HL-60/S4 treated with phorbol 12-myristate 13-acetate at 8.2 ng/mL for 4 days and 3 days (cell line): ENCODE results near the gene PELI3.

ENCODE experiments used
- in situ Hi-C: fragments of 300-500 bp; cut with MboI; formaldehyde crosslinking; loops from 2 replicates; pipeline ENCODE4 v1.15.0; 2022; ENCODE audit warnings: low sequenced_read_pairs

Gene PELI3

DNA sequence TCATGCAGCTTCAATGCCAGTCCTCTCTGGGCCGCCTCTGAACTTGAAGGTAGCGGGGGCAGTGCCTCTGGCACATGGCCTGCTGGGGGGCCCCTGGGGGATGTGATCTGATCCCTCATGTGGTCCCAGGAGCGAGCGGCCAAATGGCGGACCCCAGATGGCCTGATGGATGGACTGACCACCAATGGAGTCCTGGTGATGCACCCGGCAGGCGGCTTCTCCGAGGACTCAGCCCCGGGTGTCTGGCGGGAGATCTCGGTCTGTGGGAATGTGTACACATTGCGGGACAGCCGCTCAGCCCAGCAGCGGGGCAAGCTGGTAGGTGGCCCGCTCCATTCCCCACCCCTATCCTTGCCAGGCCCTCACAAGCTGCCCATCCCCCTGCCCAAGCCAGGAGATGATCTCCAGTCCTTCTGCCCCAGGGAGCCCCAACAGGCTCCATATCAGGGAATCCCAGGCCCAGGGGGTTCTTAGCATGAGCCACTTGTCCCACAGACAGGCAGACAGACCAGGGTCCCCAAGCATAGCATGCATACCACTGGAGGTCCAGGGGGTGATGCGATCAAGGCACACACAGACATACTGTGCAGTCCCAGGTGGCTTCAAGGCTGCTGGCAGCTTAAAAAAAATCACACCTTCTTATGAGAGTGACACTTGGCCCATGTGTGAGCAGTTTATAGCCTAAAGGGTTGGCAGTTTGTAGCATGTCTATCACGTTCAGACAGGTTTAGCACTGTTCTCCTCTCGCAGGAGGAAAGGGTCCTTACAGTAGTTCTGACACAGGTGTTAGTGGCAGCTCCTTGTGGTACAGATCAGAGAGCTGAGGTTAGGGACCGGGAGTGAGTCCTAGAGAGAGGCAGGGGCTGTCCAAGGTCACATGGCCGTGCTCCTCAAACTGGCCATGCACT is 7.2 kb downstream of the PELI3 start:
- in situ Hi-C loops = no loop called here

DNA sequence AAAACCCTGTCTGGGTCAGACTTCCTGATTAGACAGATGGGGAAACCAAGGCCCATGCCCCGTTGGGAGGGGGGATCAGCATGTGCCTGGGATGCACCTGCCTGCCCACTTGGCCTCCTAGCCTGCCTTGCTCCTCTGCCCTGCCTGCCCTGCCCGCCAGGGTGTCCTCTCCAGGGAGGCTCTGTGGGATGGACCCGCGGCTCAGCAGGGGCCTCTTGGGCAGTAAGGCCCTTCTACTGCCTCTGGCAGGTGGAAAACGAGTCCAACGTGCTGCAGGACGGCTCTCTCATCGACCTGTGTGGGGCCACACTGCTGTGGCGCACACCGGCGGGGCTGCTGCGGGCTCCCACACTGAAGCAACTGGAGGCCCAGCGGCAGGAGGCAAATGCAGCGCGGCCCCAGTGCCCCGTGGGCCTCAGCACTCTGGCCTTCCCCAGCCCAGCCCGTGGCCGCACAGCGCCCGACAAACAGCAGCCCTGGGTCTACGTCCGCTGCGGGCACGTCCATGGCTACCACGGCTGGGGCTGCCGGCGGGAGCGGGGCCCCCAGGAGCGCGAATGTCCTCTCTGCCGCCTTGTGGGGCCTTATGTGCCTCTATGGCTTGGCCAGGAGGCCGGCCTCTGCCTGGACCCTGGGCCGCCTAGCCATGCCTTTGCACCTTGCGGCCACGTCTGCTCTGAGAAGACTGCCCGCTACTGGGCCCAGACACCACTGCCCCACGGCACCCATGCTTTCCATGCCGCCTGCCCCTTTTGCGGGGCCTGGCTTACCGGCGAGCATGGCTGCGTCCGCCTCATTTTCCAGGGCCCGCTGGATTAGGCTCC is 8.9 kb downstream of the PELI3 start:
- in situ Hi-C loops = no loop called here

DNA sequence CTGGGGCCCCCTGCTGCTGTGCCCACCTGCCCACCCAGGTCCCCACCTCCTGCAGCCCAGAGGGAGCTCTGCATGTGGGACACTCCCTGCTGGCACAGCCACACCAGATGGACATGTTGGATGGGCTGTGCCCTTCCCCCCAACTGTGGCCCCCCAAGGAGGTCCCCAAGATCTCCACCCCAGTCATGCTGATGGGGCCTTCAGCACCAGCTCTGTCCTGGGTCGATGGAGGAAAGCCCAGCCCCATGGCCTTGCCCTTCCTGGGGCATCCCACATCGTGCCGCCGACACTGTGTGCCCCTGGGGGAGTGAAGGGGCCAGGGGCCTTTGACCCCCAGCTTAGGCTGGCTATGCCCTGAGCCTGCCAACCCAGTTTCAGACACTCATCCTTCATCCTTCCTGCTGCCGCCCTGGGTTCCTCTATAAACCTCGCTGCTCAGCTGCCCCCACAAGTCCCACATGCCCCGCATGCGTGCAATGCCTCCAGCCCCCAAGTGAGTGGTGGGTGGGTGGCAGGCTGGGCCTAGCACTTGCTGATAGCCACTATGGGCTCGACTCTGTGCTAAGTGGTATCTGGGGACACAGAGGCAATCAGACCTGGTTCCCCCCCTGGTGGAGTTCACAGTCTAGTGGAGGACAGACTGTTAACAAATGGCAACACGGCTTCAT is 9.6 kb downstream of the PELI3 start:
- in situ Hi-C loops = no loop called here

DNA sequence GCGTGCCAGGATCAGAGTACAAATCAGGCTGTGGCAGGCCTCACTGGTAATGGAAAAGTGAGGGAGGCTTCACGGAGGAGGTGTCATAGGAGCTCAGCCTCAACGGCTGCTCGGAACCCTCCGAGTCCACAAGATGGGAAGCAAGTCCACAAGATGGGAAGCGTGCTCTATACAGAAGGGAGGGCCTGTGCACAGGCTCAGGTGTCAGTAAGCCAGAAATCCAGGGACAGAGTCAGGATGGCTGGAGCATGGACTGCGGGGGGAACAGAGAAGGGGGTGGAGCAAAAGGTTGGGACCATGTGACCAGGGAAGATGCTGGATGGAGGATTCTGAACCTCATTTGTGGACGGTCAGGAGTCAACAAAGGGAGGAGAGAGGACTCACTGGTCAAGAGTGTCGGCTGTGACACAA is 10.1 kb downstream of the PELI3 start:
- in situ Hi-C loops = no loop called here

DNA sequence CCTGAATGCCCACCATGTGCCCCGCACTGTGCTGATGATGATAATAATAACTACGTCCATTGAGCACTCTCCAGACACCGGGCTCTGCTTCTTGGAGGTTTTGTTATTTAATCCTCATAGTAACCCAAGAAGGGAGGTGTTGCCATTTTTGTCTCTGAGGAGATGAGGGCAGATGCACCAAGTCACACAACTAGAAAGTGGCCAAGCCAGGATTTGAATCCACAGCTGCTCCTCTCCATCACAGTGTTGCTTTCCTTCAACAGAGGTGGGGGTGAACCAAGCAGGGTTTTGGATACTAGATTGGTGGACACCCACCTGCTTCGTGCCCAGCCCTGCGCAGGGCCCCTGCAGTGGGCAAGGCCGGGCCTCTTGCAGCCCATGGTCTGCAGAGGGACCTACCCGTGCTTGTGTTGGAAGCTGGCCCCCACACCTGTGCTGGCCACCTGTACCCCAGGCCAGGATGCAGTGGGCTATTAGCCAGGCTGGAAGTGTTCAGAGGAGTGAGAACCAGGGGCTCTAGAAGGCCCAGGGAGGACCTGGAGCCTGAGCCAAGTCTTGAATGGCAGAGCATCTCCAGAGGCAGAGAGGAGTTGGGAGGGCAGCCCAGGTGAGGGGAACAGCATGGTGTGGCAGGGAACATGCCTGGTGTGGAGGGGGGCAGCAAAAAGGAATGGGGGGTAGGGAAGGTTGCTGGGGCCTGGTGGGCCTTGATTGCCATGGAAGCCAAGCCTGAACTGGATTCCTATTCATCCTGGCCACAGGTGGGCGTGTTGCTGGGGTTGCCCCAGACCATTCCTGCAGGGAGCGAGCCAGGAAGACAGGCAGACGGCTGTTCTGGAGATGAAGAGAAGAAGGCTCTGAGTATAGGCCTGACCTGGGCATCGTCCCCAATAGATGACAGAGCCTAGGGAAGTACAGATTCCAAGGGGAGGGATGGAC is 10.8 kb downstream of the PELI3 start:
- in situ Hi-C loops = no loop called here

DNA sequence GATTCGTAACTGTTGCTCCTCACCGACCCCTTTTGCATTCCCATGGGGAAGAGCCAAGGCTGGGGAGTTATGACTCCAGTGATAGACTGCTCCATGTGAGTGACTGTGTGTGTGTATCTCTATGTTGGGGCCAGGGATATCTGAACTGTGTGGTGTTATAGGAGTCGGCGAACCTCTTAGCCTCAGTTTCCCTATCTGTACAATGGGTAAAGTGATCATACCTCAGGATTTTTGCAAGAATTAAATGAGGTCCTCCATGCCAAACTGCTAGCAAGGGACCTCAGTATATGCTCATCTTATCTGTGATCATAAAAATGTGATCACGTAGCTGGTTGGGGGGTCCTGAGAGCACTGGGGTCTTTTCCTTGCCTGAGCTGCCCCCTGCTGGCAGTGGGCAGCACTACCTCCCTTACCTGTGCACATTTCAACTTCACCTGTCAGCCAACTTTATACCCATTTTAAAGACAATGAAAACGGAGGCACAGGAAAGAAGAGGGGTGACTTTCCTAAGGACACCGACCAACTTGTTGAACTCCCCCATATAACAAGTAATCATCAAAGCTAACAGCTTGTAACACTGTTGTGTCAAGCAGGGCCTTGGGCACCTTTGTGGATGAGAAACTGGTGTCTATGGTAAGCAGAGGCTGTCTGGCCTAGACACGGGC is 12.2 kb downstream of the PELI3 start:
- in situ Hi-C loops = no loop called here

DNA sequence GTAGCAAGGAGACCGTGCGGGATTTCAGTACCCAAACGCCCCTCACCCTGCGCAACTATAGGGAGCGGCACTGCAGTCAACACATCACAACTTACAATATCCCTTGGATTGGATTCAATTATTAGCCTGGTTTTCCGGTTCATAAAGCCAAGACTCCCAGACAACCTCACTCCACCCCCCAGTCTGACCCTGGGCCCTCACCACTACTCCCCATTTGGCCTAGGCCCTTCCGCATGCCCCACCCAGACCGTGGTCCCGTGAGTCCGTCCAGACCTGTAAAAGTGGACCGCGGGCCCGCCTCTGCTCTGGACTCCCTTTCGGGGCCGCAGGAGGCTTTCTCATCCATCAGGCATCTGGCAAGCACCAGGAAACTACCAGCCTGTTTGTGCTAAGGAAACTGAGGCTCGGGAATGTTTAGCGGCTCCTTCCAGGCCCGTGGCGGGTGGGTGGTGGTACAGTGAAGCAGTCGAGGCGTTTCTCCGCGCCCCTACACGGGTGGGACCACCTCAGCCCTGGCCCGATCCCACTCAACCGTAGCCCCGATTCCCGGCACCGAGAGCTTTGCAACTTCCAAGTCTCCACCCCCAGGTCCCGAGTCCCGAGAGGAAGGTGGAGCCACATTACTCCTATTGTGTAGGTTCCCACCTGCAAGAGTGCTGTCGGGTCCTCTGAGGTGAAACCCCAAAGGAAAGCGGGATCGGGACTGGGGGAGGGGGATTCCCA is 12.8 kb downstream of the PELI3 start:
- in situ Hi-C loops = no loop called here

DNA sequence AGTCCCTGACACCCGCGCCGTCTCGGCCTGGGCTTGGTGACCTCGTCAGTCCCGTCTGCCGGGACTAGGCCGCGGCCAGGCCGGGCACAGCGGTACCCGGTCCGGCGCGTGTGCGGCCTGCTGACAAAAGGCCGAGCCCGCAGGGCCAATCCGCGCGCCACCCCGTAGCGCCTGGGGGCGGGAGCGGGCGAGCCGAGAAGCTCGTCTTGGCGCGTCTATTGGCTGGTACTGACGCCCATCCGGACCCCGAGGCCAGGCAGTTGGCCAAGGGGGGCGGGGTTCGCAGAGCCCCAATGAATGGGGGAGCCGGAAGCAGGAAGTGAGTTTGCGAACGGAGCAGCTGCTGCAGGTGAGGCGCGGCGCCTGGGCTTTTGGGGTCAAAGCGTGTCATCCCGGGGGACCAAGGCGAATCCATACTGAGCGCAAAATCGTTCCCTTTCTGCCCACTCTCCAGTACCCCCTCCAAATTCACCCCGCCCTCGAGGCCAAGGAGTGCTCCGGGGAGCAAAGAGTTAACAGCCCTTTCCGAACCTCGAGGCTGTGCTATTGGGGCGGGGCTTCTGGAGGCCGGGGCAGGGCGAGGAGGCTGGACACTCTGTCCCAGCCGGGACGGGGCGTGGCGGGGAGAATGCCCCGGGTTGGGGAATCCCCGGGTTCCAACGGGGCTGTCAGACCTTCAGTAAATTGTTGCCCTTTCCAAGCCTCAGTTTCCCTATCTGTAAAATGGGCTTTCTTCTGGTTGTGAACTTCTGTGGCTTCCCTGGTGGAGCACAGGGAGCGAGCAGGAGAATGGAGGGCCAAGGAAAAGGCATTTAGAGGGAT is 13.6 kb downstream of the PELI3 start, which contains the start of gene DPP3:
Gene DPP3, plus strand, starts transcription at position 318 of the 822 bp plus-strand sequence. CDS start 1,767 bp downstream, outside the sequence.
- in situ Hi-C loops = no loop called here

DNA sequence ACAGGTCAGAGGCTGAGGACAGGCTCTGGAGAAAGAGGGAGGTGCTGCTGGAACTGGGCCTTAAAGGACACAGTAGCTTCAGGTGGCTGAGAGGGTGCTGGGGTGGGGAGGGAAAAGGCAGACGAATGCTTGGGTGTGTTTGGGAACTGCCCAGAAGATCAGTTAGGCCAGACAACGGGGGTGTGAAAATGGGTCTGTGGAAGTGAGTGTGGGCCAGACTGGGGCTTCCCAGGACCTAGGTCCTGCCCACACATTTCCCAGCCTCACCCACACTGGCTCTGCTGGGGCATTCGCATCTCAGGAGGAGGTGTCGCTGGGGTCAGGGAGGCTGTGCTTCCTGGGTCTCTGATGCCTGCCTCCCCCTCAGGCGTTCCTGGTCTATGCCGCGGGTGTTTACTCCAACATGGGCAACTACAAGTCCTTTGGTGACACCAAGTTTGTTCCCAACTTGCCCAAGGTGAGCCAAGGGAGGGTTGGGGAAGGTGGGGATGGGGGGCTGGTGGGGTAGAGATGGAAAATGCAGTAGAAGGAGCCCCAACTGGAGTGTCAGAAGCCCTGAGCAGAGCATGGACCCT is 18.2 kb downstream of the PELI3 start:
- in situ Hi-C loops = no loop called here

DNA sequence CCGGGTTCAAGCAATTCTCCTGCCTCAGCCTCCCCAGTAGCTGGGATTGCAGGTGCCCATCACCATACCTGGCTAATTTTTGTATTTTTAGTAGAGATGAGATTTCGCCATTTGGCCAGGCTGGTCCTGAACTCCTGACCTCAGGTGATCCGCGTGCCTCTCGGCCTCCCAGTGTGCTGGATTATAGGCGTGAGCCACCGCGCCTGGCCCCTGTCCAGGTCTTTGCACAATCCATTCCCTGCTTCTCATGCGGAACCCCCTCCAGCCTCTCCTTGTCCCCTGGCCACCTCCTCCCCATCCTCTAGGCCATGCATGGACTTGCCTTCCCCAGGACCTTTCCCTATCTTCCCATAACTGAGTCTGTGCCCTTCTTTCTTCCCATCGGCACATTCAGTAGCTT is 22.3 kb downstream of the PELI3 start:
- in situ Hi-C loops = no loop called here

DNA sequence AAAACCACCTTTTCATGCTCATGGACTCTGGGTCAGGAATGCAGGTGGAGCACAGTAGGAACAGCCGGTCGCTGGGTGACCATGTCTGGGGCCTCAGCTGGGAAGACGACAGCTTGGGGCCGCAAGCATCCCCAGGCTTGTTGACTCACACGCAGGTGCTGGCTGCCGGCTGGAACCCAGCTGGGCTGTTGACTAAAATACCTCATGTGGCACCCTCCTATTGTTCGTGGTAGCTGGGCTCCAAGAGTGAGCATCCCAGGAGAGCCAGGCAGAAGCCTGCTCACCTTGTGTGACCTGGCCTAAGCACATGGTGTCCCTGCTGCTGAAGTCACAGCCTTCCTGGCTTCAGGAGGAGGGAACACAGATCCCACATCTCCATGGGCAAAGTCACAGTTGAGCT is 22.9 kb downstream of the PELI3 start:
- in situ Hi-C loops = no loop called here

DNA sequence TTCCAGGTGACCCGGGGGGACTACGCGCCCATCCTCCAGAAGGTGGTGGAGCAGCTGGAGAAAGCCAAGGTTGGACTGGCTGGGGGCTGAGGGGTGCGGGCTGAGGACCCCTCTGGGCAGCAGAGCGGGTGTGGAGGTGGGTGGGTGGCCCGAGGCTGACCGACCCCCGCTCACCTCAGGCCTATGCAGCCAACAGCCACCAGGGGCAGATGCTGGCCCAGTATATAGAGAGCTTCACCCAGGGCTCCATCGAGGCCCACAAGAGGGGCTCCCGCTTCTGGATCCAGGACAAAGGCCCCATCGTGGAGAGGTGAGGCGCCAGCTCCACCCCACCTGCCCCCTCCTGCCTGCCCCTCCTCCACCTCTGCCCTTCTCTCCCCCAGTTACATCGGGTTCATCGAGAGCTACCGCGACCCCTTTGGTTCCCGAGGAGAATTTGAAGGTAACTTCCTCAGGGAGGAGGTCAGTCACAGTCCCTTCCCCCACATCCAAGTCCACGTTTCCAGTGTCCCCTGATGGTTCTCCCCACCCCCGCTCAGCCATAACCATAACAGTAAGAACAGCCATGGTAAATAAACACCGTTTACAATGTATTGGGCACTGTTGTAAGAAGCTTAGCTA is 24.7 kb downstream of the PELI3 start:
- in situ Hi-C loops = no loop called here

DNA sequence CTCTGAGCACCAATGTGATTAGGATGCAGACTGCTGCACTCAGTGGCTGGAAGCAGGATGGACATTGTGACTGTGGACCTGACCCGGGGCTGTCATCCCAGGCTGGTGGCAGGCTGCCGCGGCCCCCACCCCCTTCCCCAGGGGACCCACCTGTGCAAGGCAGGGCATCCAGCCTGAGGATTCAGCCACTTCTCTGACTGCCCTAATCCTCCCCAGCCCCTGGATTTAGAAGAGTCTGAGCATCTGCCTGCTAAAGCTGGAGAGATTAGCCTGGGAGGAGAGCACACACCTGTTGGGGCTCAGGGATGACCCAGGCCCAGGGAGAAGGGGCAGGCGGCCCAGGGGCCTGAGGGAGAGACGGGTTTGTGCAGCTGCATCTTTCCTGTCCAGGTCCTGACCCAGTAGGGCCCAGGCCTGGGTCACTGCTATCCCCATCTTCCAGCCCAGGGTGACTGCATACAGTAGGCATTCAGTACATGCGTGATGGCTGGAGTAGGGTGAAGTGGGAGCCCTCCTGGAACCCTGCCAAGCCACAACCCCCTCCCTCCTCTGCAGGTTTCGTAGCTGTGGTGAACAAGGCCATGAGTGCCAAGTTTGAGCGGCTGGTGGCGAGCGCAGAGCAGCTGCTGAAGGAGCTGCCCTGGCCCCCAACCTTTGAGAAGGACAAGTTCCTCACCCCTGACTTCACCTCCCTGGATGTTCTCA is 25.6 kb downstream of the PELI3 start:
- in situ Hi-C loops = no loop called here

DNA sequence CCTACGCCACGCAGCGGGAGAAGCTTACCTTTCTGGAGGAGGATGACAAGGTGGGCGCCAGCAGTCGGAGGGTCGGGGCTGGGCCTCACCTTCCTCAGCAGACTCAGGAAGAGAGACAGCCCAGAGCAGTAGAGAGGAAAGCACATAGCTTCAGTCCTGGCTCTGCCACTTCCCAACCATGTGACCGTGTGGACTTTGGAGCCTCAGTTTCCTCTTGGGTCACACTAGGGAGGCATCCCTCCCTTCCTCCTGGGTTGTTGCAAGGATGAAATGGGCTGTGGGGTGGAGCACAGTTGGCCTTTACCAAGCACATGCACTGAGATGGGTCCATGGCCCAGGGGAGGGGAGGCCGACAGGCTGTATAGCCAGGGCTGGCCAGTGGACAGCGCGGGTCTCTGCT is 26.4 kb downstream of the PELI3 start:
- in situ Hi-C loops = no loop called here

DNA sequence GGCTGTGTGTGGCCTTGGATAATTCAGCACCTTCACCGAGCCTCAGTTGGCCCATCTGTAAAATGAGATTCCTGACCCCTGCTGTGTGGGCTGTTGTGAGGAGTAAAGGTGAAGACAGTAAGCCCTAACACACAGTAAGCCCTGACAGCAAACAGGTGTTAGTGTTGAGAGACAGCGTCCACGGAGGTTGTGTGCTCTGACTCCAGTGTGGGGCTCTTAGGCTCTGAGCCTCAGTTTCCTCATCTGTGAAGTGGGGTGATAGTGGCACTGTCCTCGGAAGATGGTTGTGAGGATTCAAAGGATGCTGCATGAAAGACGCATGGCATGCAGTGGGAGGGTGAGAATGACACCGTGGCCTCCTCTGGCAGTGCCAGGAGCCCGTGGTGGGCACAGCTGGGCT is 27.8 kb downstream of the PELI3 start:
- in situ Hi-C loops = no loop called here

DNA sequence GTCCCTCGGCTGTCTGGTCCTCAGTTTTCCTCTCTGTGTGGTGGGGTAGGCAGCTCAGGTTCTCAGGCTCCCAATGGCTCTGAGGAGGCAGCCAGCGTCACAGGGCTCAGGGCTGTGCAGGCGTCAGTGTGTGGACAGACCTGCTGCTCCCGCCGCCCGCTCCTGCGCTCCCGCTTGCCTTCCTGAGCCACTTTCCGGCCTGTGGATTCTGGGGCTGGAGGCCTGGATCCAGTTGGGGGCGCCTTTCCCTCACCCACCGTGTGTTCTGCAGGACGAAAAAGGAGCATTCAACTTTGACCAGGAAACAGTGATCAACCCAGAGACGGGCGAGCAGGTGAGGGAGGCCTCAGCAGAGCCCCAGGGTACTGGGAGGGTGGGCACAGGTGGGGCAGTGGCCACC is 28.2 kb downstream of the PELI3 start:
- in situ Hi-C loops = no loop called here

DNA sequence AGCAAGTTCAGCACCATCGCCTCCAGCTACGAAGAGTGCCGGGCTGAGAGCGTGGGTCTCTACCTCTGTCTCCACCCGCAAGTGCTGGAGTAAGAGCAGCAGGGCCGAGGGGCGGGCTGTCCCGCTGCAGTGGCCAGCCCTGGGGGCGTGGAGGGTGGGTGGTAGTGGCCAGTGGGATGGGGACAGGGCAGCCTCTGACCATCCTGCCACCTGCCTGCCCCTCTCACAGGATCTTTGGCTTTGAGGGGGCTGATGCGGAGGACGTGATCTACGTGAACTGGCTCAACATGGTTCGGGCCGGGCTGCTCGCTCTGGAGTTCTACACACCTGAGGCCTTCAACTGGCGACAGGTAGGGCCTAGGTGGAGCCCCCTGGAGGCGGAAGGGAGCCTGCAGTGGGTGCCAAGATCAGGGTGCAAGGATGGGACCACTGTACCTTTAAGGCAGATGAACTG is 28.7 kb downstream of the PELI3 start:
- in situ Hi-C loops = no loop called here
